ENCODE data around the gene ASCL4. TPM values are rescaled to one million over a fixed set of nuclear protein-coding genes. Genes with fewer than 3 reads are reported as not detected.
"Not testable (repeated sequence)": the region's sequence is repeated elsewhere in the genome, so short reads cannot be mapped to it uniquely, and the experiment has no call there.

Gene ASCL4
- not detected in 2 replicates for total RNA-seq (2012; rRNA removed)

- H3K4me1 ChIP-seq (ENCODE audit: control insufficient read depth, insufficient read depth, low read length): no peaks in the 10 kb centered on the region
- peaks cover 49% of the 10 kb centered on the region for H3K27me3 ChIP-seq (ENCODE audit: control insufficient read depth, insufficient read depth, low read length)
- H3K4me2 ChIP-seq (ENCODE audit: low read length): no peak within 1 kb of the TSS
- no peak within 1 kb of the TSS for H3K4me3 ChIP-seq (ENCODE audit: low read length)
- no peak within 1 kb of the TSS for H3K9ac ChIP-seq (ENCODE audit: low read depth, low read length)
- no peaks in the 10 kb centered on the region for H3K9me3 ChIP-seq (replicated peaks; ENCODE audit: low read length)
- H3K36me3 ChIP-seq (ENCODE audit: insufficient read depth, low read length): no peaks in the 10 kb centered on the region
Measured at GRCh38 chr12:107774349-107775029, at the start of gene ASCL4. Gene ASCL4, plus strand, starts transcription at chr12:107774704. Its CDS starts 515 bp downstream, at chr12:107775219.

- H3K9me3 ChIP-seq (replicated peaks; ENCODE audit: low read length); H3K4me1 ChIP-seq (ENCODE audit: control insufficient read depth, insufficient read depth, low read length); H3K4me2 ChIP-seq (ENCODE audit: low read length); H3K4me3 ChIP-seq (ENCODE audit: low read length); H3K27me3 ChIP-seq (ENCODE audit: control insufficient read depth, insufficient read depth, low read length); H3K9ac ChIP-seq (ENCODE audit: low read depth, low read length); H3K36me3 ChIP-seq (ENCODE audit: insufficient read depth, low read length): not testable (repeated sequence)
Measured at GRCh38 chr12:107727327-107727726, 47.2 kb upstream of the ASCL4 start.

- H3K36me3 ChIP-seq (ENCODE audit: insufficient read depth, low read length); H3K4me1 ChIP-seq (ENCODE audit: control insufficient read depth, insufficient read depth, low read length); H3K4me2 ChIP-seq (ENCODE audit: low read length); H3K4me3 ChIP-seq (ENCODE audit: low read length); H3K9ac ChIP-seq (ENCODE audit: low read depth, low read length); H3K9me3 ChIP-seq (replicated peaks; ENCODE audit: low read length); H3K27me3 ChIP-seq (ENCODE audit: control insufficient read depth, insufficient read depth, low read length): not testable (repeated sequence)
Measured at GRCh38 chr12:107727742-107728141, 46.8 kb upstream of the ASCL4 start.

GRCh38 chr12:107730618-107731341 is 43.7 kb upstream of the ASCL4 start:
- no peak overlapping the region for H3K4me3 ChIP-seq (ENCODE audit: low read length)
- H3K27me3 ChIP-seq (ENCODE audit: control insufficient read depth, insufficient read depth, low read length): no peaks in the 10 kb centered on the region
- peaks cover 39% of the 10 kb centered on the region for H3K36me3 ChIP-seq (ENCODE audit: insufficient read depth, low read length)
- H3K9ac ChIP-seq (ENCODE audit: low read depth, low read length): no peak overlapping the region
- no peak overlapping the region for H3K4me2 ChIP-seq (ENCODE audit: low read length)
- H3K9me3 ChIP-seq (replicated peaks; ENCODE audit: low read length): no peaks in the 10 kb centered on the region
- no peaks in the 10 kb centered on the region for H3K4me1 ChIP-seq (ENCODE audit: control insufficient read depth, insufficient read depth, low read length)

GRCh38 chr12:107731366-107731765 is 43.1 kb upstream of the ASCL4 start:
- H3K36me3 ChIP-seq (ENCODE audit: insufficient read depth, low read length): peaks cover 44% of the 10 kb centered on the region

GRCh38 chr12:107732365-107732764 is 42.1 kb upstream of the ASCL4 start:
- Histone ChIP-seq H3K4me1 (ENCODE audit: control insufficient read depth, insufficient read depth, low read length) (no peaks in the 10 kb centered on the region), H3K4me3 (ENCODE audit: low read length) (no peak overlapping the region), H3K9ac (ENCODE audit: low read depth, low read length) (no peak overlapping the region), H3K36me3 (ENCODE audit: insufficient read depth, low read length) (peaks cover 54% of the 10 kb centered on the region), H3K9me3 (replicated peaks; ENCODE audit: low read length) (no peaks in the 10 kb centered on the region), H3K4me2 (ENCODE audit: low read length) (no peak overlapping the region), H3K27me3 (ENCODE audit: control insufficient read depth, insufficient read depth, low read length) (no peaks in the 10 kb centered on the region)

More at GRCh38 chr12:107731366-107731765, 43.1 kb upstream of the ASCL4 start:
- Histone ChIP-seq H3K4me1 (ENCODE audit: control insufficient read depth, insufficient read depth, low read length) (no peaks in the 10 kb centered on the region), H3K9me3 (replicated peaks; ENCODE audit: low read length) (no peaks in the 10 kb centered on the region), H3K4me2 (ENCODE audit: low read length) (no peak overlapping the region), H3K9ac (ENCODE audit: low read depth, low read length) (no peak overlapping the region), H3K4me3 (ENCODE audit: low read length) (no peak overlapping the region), H3K27me3 (ENCODE audit: control insufficient read depth, insufficient read depth, low read length) (no peaks in the 10 kb centered on the region)

- Histone ChIP-seq H3K9ac (ENCODE audit: low read depth, low read length) (no peak overlapping the region), H3K4me3 (ENCODE audit: low read length) (no peak overlapping the region), H3K9me3 (replicated peaks; ENCODE audit: low read length) (no peaks in the 10 kb centered on the region), H3K4me2 (ENCODE audit: low read length) (no peak overlapping the region), H3K27me3 (ENCODE audit: control insufficient read depth, insufficient read depth, low read length) (no peaks in the 10 kb centered on the region), H3K36me3 (ENCODE audit: insufficient read depth, low read length) (peaks cover 72% of the 10 kb centered on the region), H3K4me1 (ENCODE audit: control insufficient read depth, insufficient read depth, low read length) (no peaks in the 10 kb centered on the region)
Measured at GRCh38 chr12:107734139-107734538, 40.4 kb upstream of the ASCL4 start.

- no peak overlapping the region for H3K4me2 ChIP-seq (ENCODE audit: low read length)
- no peaks in the 10 kb centered on the region for H3K9me3 ChIP-seq (replicated peaks; ENCODE audit: low read length)
- H3K4me3 ChIP-seq (ENCODE audit: low read length): no peak overlapping the region
- no peaks in the 10 kb centered on the region for H3K27me3 ChIP-seq (ENCODE audit: control insufficient read depth, insufficient read depth, low read length)
- no peaks in the 10 kb centered on the region for H3K4me1 ChIP-seq (ENCODE audit: control insufficient read depth, insufficient read depth, low read length)
- H3K9ac ChIP-seq (ENCODE audit: low read depth, low read length): no peak overlapping the region
- H3K36me3 ChIP-seq (ENCODE audit: insufficient read depth, low read length): peaks cover 88% of the 10 kb centered on the region
Measured at GRCh38 chr12:107735763-107736162, 38.7 kb upstream of the ASCL4 start.

GRCh38 chr12:107736914-107737313 is 37.6 kb upstream of the ASCL4 start:
- no peak overlapping the region for H3K4me2 ChIP-seq (ENCODE audit: low read length)
- no peaks in the 10 kb centered on the region for H3K27me3 ChIP-seq (ENCODE audit: control insufficient read depth, insufficient read depth, low read length)
- H3K9me3 ChIP-seq (replicated peaks; ENCODE audit: low read length): no peaks in the 10 kb centered on the region
- H3K4me3 ChIP-seq (ENCODE audit: low read length): no peak overlapping the region
- peaks cover 98% of the 10 kb centered on the region for H3K36me3 ChIP-seq (ENCODE audit: insufficient read depth, low read length)
- H3K4me1 ChIP-seq (ENCODE audit: control insufficient read depth, insufficient read depth, low read length): no peaks in the 10 kb centered on the region
- H3K9ac ChIP-seq (ENCODE audit: low read depth, low read length): no peak overlapping the region

GRCh38 chr12:107748472-107748871 is 26.0 kb upstream of the ASCL4 start:
- Histone ChIP-seq H3K4me2 (ENCODE audit: low read length) (peak overlapping the region; percentile 76), H3K36me3 (ENCODE audit: insufficient read depth, low read length) (peaks cover 76% of the 10 kb centered on the region), H3K4me3 (ENCODE audit: low read length) (peak overlapping the region; percentile 45), H3K27me3 (ENCODE audit: control insufficient read depth, insufficient read depth, low read length) (no peaks in the 10 kb centered on the region), H3K9ac (ENCODE audit: low read depth, low read length) (peak overlapping the region; percentile 69), H3K9me3 (replicated peaks; ENCODE audit: low read length) (no peaks in the 10 kb centered on the region), H3K4me1 (ENCODE audit: control insufficient read depth, insufficient read depth, low read length) (peaks cover 51% of the 10 kb centered on the region)

GRCh38 chr12:107749083-107749482 is 25.4 kb upstream of the ASCL4 start:
- H3K9me3 ChIP-seq (replicated peaks; ENCODE audit: low read length): no peaks in the 10 kb centered on the region
- peak overlapping the region; percentile 76 for H3K4me2 ChIP-seq (ENCODE audit: low read length)
- peak overlapping the region; percentile 62 for H3K9ac ChIP-seq (ENCODE audit: low read depth, low read length)
- H3K36me3 ChIP-seq (ENCODE audit: insufficient read depth, low read length): peaks cover 76% of the 10 kb centered on the region
- no peaks in the 10 kb centered on the region for H3K27me3 ChIP-seq (ENCODE audit: control insufficient read depth, insufficient read depth, low read length)
- H3K4me3 ChIP-seq (ENCODE audit: low read length): peak overlapping the region; percentile 45
- peaks cover 51% of the 10 kb centered on the region for H3K4me1 ChIP-seq (ENCODE audit: control insufficient read depth, insufficient read depth, low read length)

GRCh38 chr12:107759410-107759809 is 15.1 kb upstream of the ASCL4 start:
- peak overlapping the region; percentile 100 for H3K4me2 ChIP-seq (ENCODE audit: low read length)
- H3K36me3 ChIP-seq (ENCODE audit: insufficient read depth, low read length): peaks cover 42% of the 10 kb centered on the region
- H3K4me1 ChIP-seq (ENCODE audit: control insufficient read depth, insufficient read depth, low read length): peaks cover 14% of the 10 kb centered on the region
- peak overlapping the region; percentile 98 for H3K9ac ChIP-seq (ENCODE audit: low read depth, low read length)
- no peaks in the 10 kb centered on the region for H3K27me3 ChIP-seq (ENCODE audit: control insufficient read depth, insufficient read depth, low read length)
- H3K9me3 ChIP-seq (replicated peaks; ENCODE audit: low read length): no peaks in the 10 kb centered on the region
- H3K4me3 ChIP-seq (ENCODE audit: low read length): peak overlapping the region; percentile 99

All from skeletal muscle satellite cell (primary cell).